HepG2 (cell line): ENCODE results near the gene NOL4L.

ENCODE experiments used
- CENPX ChIP-seq: sonication (generic); formaldehyde crosslinking; IDR thresholded peaks from 2 replicates; pipeline ENCODE4 v1.9.0; 2021; ENCODE audit warnings: mild to moderate bottlenecking, missing genetic modification reagents, moderate library complexity
- NR1H2 ChIP-seq: sonication (generic); formaldehyde crosslinking; IDR thresholded peaks from 2 replicates; pipeline ENCODE4 v1.8.1; 2022; ENCODE audit warnings: low read depth, missing genetic modification reagents, borderline replicate concordance
- ZFP1 ChIP-seq: IDR thresholded peaks from 2 replicates; pipeline ENCODE4 v1.6.1; 2016
- ZNF567 ChIP-seq: sonication (generic); formaldehyde crosslinking; IDR thresholded peaks from 2 replicates; pipeline ENCODE4 v1.8.1; 2023; ENCODE audit warnings: mild to moderate bottlenecking, missing genetic modification reagents, borderline replicate concordance
- TF ChIP-seq, protein P1 (sequence below), 2 experiments: sonication (generic) in 1 of 2; formaldehyde crosslinking in 1 of 2; IDR thresholded peaks; 2 replicates each; pipeline versions ENCODE4 v1.6.1 to v1.9.0; 2014 to 2022; ENCODE audit warnings: antibody characterized with exemption in 1 of 2, borderline replicate concordance in 1 of 2, inconsistent platforms in 1 of 2, low read depth in 1 of 2, missing genetic modification reagents in 1 of 2
- TF ChIP-seq, protein P2 (sequence below): sonication (generic); formaldehyde crosslinking; IDR thresholded peaks from 2 replicates; pipeline ENCODE4 v1.5.0; 2020; ENCODE audit warnings: mild to moderate bottlenecking, missing genetic modification reagents, moderate library complexity

DNA sequence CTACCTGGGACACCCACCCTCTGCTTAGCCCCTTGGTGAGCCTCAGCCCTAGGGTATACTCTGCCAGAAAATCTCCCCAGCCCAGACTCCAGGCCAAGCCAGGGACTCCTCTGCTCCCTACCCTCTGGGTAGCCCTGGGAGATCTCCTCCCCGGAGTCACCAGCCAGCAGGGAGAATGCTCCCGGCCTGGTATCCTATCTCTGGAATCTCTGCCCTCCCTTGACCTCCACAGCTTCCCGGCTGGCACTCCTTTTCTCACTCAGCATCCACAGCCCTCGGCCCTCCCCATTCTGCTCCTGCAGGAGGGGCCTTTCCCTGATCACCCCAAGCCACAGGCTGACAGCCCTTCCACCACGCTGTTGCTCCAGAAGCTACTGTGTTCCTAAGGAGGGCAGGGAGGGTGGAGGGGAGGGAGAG lies 22.6 kb downstream of the NOL4L start:
- TF ChIP-seq ZNF567 (CRISPR knock-in tag), result no peak
- TF ChIP-seq CENPX, result no peak
- TF ChIP-seq, protein P1, sequence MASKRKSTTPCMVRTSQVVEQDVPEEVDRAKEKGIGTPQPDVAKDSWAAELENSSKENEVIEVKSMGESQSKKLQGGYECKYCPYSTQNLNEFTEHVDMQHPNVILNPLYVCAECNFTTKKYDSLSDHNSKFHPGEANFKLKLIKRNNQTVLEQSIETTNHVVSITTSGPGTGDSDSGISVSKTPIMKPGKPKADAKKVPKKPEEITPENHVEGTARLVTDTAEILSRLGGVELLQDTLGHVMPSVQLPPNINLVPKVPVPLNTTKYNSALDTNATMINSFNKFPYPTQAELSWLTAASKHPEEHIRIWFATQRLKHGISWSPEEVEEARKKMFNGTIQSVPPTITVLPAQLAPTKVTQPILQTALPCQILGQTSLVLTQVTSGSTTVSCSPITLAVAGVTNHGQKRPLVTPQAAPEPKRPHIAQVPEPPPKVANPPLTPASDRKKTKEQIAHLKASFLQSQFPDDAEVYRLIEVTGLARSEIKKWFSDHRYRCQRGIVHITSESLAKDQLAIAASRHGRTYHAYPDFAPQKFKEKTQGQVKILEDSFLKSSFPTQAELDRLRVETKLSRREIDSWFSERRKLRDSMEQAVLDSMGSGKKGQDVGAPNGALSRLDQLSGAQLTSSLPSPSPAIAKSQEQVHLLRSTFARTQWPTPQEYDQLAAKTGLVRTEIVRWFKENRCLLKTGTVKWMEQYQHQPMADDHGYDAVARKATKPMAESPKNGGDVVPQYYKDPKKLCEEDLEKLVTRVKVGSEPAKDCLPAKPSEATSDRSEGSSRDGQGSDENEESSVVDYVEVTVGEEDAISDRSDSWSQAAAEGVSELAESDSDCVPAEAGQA (IDR thresholded peaks at IDR 0.05; ENCODE audit: low read depth), result no peak
- TF ChIP-seq, protein P1 (CRISPR knock-in tag; IDR thresholded peaks at IDR 0.05; ENCODE audit: borderline replicate concordance), result no peak
- TF ChIP-seq, protein P2, sequence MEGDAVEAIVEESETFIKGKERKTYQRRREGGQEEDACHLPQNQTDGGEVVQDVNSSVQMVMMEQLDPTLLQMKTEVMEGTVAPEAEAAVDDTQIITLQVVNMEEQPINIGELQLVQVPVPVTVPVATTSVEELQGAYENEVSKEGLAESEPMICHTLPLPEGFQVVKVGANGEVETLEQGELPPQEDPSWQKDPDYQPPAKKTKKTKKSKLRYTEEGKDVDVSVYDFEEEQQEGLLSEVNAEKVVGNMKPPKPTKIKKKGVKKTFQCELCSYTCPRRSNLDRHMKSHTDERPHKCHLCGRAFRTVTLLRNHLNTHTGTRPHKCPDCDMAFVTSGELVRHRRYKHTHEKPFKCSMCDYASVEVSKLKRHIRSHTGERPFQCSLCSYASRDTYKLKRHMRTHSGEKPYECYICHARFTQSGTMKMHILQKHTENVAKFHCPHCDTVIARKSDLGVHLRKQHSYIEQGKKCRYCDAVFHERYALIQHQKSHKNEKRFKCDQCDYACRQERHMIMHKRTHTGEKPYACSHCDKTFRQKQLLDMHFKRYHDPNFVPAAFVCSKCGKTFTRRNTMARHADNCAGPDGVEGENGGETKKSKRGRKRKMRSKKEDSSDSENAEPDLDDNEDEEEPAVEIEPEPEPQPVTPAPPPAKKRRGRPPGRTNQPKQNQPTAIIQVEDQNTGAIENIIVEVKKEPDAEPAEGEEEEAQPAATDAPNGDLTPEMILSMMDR (CRISPR knock-in tag), result no peak
- TF ChIP-seq NR1H2 (CRISPR knock-in tag), result no peak
- no peak for TF ChIP-seq ZFP1 (CRISPR knock-in tag)
